DND-41 (cell line): ENCODE results near the gene ZMIZ1.

Experiments used
- ATAC-seq: fragments of 200-7000 bp; cut with Tn5 transposase; 3 replicates; pipeline ENCODE4 v1.9.1; 2021; ENCODE audit warnings: low read depth; ENCODE audit not compliant: insufficient read depth
- DNase-seq: peaks from one replicate; pipeline ENCODE4 v3.0.0-alpha.2; 2020
- H2AFZ ChIP-seq: 2 replicates; pipeline ENCODE4 v1.6.0; 2012; ENCODE audit warnings: low read depth, low read length
- H3K27ac ChIP-seq: 2 replicates; pipeline ENCODE4 v1.5.1; 2012; ENCODE audit warnings: low read length, inconsistent platforms
- H3K27me3 ChIP-seq: fragments of 200-600 bp; sonication (generic); 2 replicates; pipeline ENCODE4 v1.6.0; 2012; ENCODE audit warnings: low read length, mild to moderate bottlenecking, inconsistent platforms; ENCODE audit not compliant: insufficient read depth, poor library complexity
- H3K36me3 ChIP-seq: 2 replicates; pipeline ENCODE4 v1.5.1; 2012; ENCODE audit warnings: low read length, inconsistent platforms; ENCODE audit not compliant: insufficient read depth
- H3K4me1 ChIP-seq: 2 replicates; pipeline ENCODE4 v1.5.1; 2012; ENCODE audit warnings: mild to moderate bottlenecking, low read length; ENCODE audit not compliant: insufficient read depth
- H3K4me2 ChIP-seq: 2 replicates; pipeline ENCODE4 v1.6.0; 2012; ENCODE audit warnings: mild to moderate bottlenecking, moderate library complexity, low read length, inconsistent platforms; ENCODE audit not compliant: insufficient read depth
- H3K4me3 ChIP-seq, 2 experiments: fragments of 200-600 bp in 1 of 2; shearing (Covaris generic) in 1 of 2; 2 replicates each; pipeline ENCODE4 v1.5.1; 2012 to 2016; ENCODE audit warnings: inconsistent platforms in 2 of 2, low read length in 2 of 2, mild to moderate bottlenecking in 2 of 2, low read depth in 1 of 2, moderate library complexity in 1 of 2
- H3K79me2 ChIP-seq: 2 replicates; pipeline ENCODE4 v1.6.0; 2012; ENCODE audit warnings: low read length, inconsistent platforms; ENCODE audit not compliant: insufficient read depth
- H3K9ac ChIP-seq: 2 replicates; pipeline ENCODE4 v1.6.0; 2012; ENCODE audit warnings: low read depth, mild to moderate bottlenecking, inconsistent platforms, low read length, moderate library complexity
- H3K9me3 ChIP-seq: 2 replicates; pipeline ENCODE4 v1.5.1; 2012; ENCODE audit warnings: low read length, moderate library complexity, mild to moderate bottlenecking, inconsistent platforms; ENCODE audit not compliant: insufficient read depth, severe bottlenecking
- H4K20me1 ChIP-seq: 2 replicates; pipeline ENCODE4 v1.6.0; 2012; ENCODE audit warnings: low read length; ENCODE audit not compliant: insufficient read depth
- EZH2 ChIP-seq: IDR thresholded peaks from 3 replicates; pipeline ENCODE4 v1.6.1; 2012; ENCODE audit warnings: borderline replicate concordance, low read depth, mild to moderate bottlenecking, moderate library complexity, low read length, inconsistent platforms; ENCODE audit not compliant: severe bottlenecking
- TF ChIP-seq, protein P1 (sequence below): IDR thresholded peaks from 2 replicates; pipeline ENCODE4 v1.5.1; 2012; ENCODE audit warnings: borderline replicate concordance, low read length, moderate library complexity, mild to moderate bottlenecking; ENCODE audit not compliant: poor library complexity, severe bottlenecking; ENCODE audit errors: extremely low read depth

Gene ZMIZ1

GRCh38 chr10:79098061-79098460 is 29.3 kb downstream of the ZMIZ1 start:
- H3K4me3 ChIP-seq, result no peak overlapping the region
- DNase-seq (no peak), ATAC-seq (no peak)
- peaks cover 93% of the 10 kb centered on the region for H4K20me1 ChIP-seq
- peaks cover 97% of the 10 kb centered on the region for H3K79me2 ChIP-seq
- no peak overlapping the region for H3K9ac ChIP-seq
- H3K27ac ChIP-seq, result no peak overlapping the region
- H2AFZ ChIP-seq, result no peak overlapping the region
- peaks cover 32% of the 10 kb centered on the region for H3K4me1 ChIP-seq
- TF ChIP-seq EZH2, result no peak
- TF ChIP-seq, protein P1, sequence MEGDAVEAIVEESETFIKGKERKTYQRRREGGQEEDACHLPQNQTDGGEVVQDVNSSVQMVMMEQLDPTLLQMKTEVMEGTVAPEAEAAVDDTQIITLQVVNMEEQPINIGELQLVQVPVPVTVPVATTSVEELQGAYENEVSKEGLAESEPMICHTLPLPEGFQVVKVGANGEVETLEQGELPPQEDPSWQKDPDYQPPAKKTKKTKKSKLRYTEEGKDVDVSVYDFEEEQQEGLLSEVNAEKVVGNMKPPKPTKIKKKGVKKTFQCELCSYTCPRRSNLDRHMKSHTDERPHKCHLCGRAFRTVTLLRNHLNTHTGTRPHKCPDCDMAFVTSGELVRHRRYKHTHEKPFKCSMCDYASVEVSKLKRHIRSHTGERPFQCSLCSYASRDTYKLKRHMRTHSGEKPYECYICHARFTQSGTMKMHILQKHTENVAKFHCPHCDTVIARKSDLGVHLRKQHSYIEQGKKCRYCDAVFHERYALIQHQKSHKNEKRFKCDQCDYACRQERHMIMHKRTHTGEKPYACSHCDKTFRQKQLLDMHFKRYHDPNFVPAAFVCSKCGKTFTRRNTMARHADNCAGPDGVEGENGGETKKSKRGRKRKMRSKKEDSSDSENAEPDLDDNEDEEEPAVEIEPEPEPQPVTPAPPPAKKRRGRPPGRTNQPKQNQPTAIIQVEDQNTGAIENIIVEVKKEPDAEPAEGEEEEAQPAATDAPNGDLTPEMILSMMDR, result no peak
- no peaks in the 10 kb centered on the region for H3K9me3 ChIP-seq
- no peaks in the 10 kb centered on the region for H3K27me3 ChIP-seq
- H3K4me2 ChIP-seq, result no peak overlapping the region
- H3K36me3 ChIP-seq, result no peaks in the 10 kb centered on the region

GRCh38 chr10:79098596-79099015 is 29.8 kb downstream of the ZMIZ1 start:
- Histone ChIP-seq H3K9ac (no peak overlapping the region), H3K79me2 (peaks cover 99% of the 10 kb centered on the region), H3K36me3 (no peaks in the 10 kb centered on the region), H3K4me3 (no peak overlapping the region), H3K9me3 (no peaks in the 10 kb centered on the region), H4K20me1 (peaks cover 95% of the 10 kb centered on the region), H3K27ac (no peak overlapping the region), H3K4me2 (no peak overlapping the region), H3K4me1 (peaks cover 35% of the 10 kb centered on the region), H2AFZ (no peak overlapping the region), H3K27me3 (no peaks in the 10 kb centered on the region)
- TF ChIP-seq, protein P1, result no peak
- TF ChIP-seq EZH2, result no peak
- ATAC-seq, result no peak
- DNase-seq, result no peak

GRCh38 chr10:79099898-79100448 is 31.2 kb downstream of the ZMIZ1 start:
- ATAC-seq (no peak), DNase-seq (no peak)
- TF ChIP-seq, protein P1, result no peak
- no peak for TF ChIP-seq EZH2
- Histone ChIP-seq H3K27me3 (no peaks in the 10 kb centered on the region), H2AFZ (no peak overlapping the region), H3K79me2 (peaks cover 99% of the 10 kb centered on the region), H3K9ac (no peak overlapping the region), H3K27ac (no peak overlapping the region), H3K4me2 (no peak overlapping the region), H4K20me1 (peaks cover 93% of the 10 kb centered on the region), H3K9me3 (no peaks in the 10 kb centered on the region), H3K36me3 (no peaks in the 10 kb centered on the region), H3K4me3 (no peak overlapping the region), H3K4me1 (peaks cover 35% of the 10 kb centered on the region)
